ENCODE data around the gene ZSCAN26. TPM values are rescaled to one million over a fixed set of nuclear protein-coding genes. Genes with fewer than 3 reads are reported as not detected.
"Not testable (repeated sequence)": the region's sequence is repeated elsewhere in the genome, so short reads cannot be mapped to it uniquely, and the experiment has no call there.

The ZSCAN26 gene
- polyA plus RNA-seq, 5 donors: 28.2 to 54.7 (median 52.3) TPM

DNA sequence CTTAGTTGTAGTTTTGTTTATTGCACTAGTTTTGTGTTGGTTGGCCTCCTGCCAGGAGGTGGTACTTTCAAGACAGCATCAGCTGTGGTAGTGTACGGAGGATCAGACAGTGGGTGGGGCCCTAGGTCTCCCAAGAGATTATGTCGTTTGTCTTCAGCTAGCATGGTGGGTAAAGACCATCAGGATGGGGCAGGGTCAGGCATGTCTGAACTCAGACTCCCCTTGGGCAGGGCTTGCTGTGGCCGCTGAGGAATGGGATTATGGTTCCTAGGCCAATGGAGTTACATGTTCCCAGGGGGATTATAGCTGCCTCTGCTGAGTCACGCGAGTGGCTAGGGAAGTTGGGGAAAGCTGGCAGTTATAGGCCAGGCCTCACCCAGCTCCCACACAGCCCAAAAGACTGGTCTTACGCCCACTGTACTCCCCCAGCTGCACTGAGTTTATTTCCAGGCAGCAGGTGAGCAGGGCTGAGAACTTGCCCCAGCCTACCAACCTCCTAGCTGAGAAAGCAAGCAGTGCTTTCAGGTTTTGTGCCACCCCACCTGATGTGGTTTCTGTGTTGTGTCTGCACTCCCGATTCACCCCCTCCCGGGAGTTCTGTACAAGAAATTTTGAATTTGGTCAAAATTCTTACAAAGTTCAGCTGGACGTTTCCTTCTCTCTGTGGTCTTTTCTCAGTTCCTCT is 44.3 kb downstream of the ZSCAN26 start:
- no peak for DNase-seq

DNA sequence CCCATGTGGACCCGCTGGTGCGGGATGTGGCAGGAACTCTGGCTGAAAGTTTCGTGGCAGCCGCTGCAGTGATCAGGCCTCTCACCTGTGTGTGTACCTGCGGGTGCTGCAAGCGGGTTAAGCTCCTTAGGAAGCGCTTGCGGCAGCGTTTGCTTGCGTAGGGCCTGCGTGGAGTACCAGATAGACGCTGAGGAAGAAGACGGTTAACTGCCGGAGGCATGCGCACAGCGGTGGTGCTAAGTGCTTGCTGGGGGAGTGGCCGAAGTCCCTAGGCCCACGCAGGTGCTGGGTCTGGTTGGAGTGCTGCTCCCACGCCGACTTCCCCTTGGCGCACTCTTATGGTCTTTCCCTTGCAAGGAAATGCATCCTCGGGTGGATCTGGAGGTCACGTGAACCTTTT is 46.0 kb downstream of the ZSCAN26 start:
- no peak for DNase-seq

GRCh38 chr6:28315628-28316027 is 48.7 kb downstream of the ZSCAN26 start:
- DNase-seq: no peak

- DNase-seq: not testable (repeated sequence)
Measured at GRCh38 chr6:28317866-28318265, 50.9 kb downstream of the ZSCAN26 start.

DNA sequence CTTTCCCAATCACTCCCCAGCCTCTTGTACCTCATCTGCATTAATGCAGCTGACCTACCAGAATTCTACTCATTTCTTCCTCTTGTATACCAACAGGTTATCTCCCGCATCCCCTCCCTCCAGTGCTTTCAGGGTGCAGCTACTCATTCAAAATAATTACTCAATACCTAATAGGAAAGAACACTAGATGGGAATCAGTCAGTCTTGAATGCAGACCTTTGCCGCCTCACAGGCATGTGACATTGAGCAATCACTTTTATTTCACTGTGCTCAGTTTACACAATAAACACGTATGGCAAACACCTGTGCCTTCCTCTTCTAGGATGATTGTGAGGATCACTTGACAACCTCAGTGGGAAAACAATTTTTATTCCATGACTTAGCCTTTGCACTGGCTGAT is 55.7 kb downstream of the ZSCAN26 start:
- no peak for DNase-seq

DNA sequence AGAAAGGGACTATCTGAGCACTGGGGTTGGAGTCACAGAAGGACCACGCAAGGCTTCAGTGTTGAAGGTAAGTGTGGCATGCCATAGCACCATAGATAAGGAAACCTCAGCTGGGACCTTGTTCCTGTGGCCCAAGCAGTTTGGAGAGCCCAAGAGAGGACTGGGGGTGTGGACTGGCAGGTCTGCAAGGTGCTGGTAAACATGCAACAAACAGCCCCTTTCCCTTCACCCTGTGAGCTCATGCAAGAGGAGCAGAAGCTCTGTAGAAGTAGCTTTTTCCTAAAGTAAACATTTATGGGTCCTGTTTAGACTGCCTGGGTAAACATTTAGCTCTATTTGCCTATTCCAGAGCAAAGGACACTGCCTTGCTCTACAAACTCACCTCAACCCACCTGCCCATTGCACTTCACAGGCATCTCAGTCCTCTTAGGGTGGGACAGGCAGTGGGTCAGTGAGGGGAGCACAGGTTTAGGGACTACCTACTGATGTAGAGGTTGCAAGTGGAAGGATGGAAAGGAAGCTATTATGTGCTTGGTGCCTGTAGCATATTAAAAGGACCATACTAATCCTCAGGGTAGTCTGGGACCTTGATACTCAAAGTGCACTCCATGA is 57.0 kb downstream of the ZSCAN26 start:
- DNase-seq: no peak

DNA sequence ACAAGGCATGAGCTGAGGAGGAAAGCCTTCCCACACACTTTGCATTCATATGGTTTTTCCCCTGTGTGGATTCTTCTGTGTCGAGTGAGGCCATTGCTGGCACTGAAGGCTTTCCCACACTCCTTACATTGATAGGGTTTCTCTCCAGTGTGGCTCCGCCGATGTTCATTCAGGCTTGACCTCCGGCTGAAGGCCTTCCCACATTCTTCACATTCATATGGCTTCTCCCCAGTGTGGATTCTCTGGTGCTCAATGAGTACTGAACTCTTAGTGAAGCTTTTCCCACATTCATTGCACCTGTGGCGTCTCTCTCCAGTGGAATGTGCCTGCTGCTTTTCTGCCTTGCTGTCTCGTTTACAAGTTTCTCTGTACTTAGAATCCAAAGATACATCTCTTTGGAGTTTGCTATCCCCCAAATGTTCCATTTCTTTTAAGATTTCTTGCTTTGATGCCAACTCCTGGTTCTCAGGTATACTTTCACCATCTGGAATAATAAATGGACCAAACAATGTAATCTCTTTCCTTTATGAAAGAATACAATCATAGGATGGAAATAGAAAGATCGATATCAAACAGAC is 59.5 kb downstream of the ZSCAN26 start:
- no peak for DNase-seq

Other genes starting within 250 kb of the ZSCAN26 start
- gene ZNF165, start 186.6 kb upstream of the ZSCAN26 start, polyA plus RNA-seq (ENCODE audit: insufficient read depth in 1 of 5, insufficient read length in 5 of 5, low replicate concordance in 1 of 5): 1 to 10 TPM; 2.2 to 3.3 (median 3.2) TPM
- 10 to 100 TPM in 4 of 5 donors, 1 to 10 TPM in 1; 8.7 to 12.5 (median 11.3) TPM for gene ZSCAN16, start 142.5 kb upstream of the ZSCAN26 start, polyA plus RNA-seq (ENCODE audit: insufficient read depth in 1 of 5, insufficient read length in 5 of 5, low replicate concordance in 1 of 5)
- gene ZKSCAN8, start 125.3 kb upstream of the ZSCAN26 start, polyA plus RNA-seq (ENCODE audit: insufficient read depth in 1 of 5, insufficient read length in 5 of 5, low replicate concordance in 1 of 5): 10 to 100 TPM; 28.2 to 53.0 (median 47.0) TPM
- 10 to 100 TPM; 31.1 to 43.7 (median 39.1) TPM for gene ZSCAN9, start 41.9 kb upstream of the ZSCAN26 start, polyA plus RNA-seq (ENCODE audit: insufficient read depth in 1 of 5, insufficient read length in 5 of 5, low replicate concordance in 1 of 5)
- gene ZKSCAN4, start 14.9 kb upstream of the ZSCAN26 start, polyA plus RNA-seq (ENCODE audit: insufficient read depth in 1 of 5, insufficient read length in 5 of 5, low replicate concordance in 1 of 5): 10 to 100 TPM; 10.4 to 13.6 (median 12.3) TPM
- 1 to 10 TPM in 2 of 5 donors, under 1 TPM in 3; 0.61 to 1.3 (median 0.90) TPM for gene NKAPL, start 7.8 kb upstream of the ZSCAN26 start, polyA plus RNA-seq (ENCODE audit: insufficient read depth in 1 of 5, insufficient read length in 5 of 5, low replicate concordance in 1 of 5)
- 10 to 100 TPM; 11.8 to 14.1 (median 13.4) TPM for gene PGBD1, start 14.4 kb downstream of the ZSCAN26 start, polyA plus RNA-seq (ENCODE audit: insufficient read depth in 1 of 5, insufficient read length in 5 of 5, low replicate concordance in 1 of 5)
- gene ZSCAN31, start 69.0 kb downstream of the ZSCAN26 start, polyA plus RNA-seq (ENCODE audit: insufficient read depth in 1 of 5, insufficient read length in 5 of 5, low replicate concordance in 1 of 5): 10 to 100 TPM in 3 of 5 donors, 1 to 10 TPM in 2; 9.3 to 12.7 (median 10.4) TPM
- 10 to 100 TPM in 4 of 5 donors, 1 to 10 TPM in 1; 8.1 to 17.7 (median 14.8) TPM for gene ZKSCAN3, start 82.8 kb downstream of the ZSCAN26 start, polyA plus RNA-seq (ENCODE audit: insufficient read depth in 1 of 5, insufficient read length in 5 of 5, low replicate concordance in 1 of 5)
- 10 to 100 TPM; 10.4 to 20.6 (median 18.4) TPM for gene ZSCAN12, start 132.6 kb downstream of the ZSCAN26 start, polyA plus RNA-seq (ENCODE audit: insufficient read depth in 1 of 5, insufficient read length in 5 of 5, low replicate concordance in 1 of 5)
- 10 to 100 TPM in 4 of 5 donors, 1 to 10 TPM in 1; 8.3 to 26.5 (median 19.3) TPM for gene ZSCAN23, start 176.3 kb downstream of the ZSCAN26 start, polyA plus RNA-seq (ENCODE audit: insufficient read depth in 1 of 5, insufficient read length in 5 of 5, low replicate concordance in 1 of 5)
- 1 to 10 TPM in 4 of 5 donors, under 1 TPM in 1; 0.89 to 2.3 (median 1.2) TPM for gene GPX6, start 248.7 kb downstream of the ZSCAN26 start, polyA plus RNA-seq (ENCODE audit: insufficient read depth in 1 of 5, insufficient read length in 5 of 5, low replicate concordance in 1 of 5)

Measured in right lung (tissue), 5 donors.